DMS79 treated with DMSO at 0.1 percent for 48 hours (cell line): Measurements from ENCODE around the gene SLC16A8.

Source experiments
- DNase-seq: peaks from one replicate; lab custom pipeline; 2025; lab: John Stamatoyannopoulos, UW

The SLC16A8 gene

GRCh38 chr22:38111925-38112355, 28.0 kb upstream of the SLC16A8 start:
- no peak for DNase-seq

GRCh38 chr22:38110863-38111852, 27.2 kb upstream of the SLC16A8 start:
- no peak for DNase-seq

- DNase-seq: no peak
Observed at GRCh38 chr22:38110008-38110862, 26.3 kb upstream of the SLC16A8 start, which contains the start of gene BAIAP2L2. BAIAP2L2 (minus strand) TSS chr22:38110684; CDS start chr22:38110525, 159 bp downstream.

GRCh38 chr22:38109371-38110001, 25.5 kb upstream of the SLC16A8 start:
- DNase-seq: no peak

GRCh38 chr22:38108561-38109319, 24.8 kb upstream of the SLC16A8 start:
- no peak for DNase-seq

GRCh38 chr22:38107692-38108515, 23.9 kb upstream of the SLC16A8 start:
- no peak for DNase-seq

GRCh38 chr22:38106814-38107578, 23.0 kb upstream of the SLC16A8 start:
- no peak for DNase-seq

- no peak for DNase-seq
Observed at GRCh38 chr22:38104084-38104483, 20.1 kb upstream of the SLC16A8 start.

GRCh38 chr22:38103641-38104040, 19.7 kb upstream of the SLC16A8 start:
- DNase-seq: no peak

- no peak for DNase-seq
Observed at GRCh38 chr22:38098410-38099249, 14.6 kb upstream of the SLC16A8 start.

- DNase-seq: no peak
Observed at GRCh38 chr22:38097557-38098409, 13.8 kb upstream of the SLC16A8 start.

GRCh38 chr22:38097058-38097457, 13.1 kb upstream of the SLC16A8 start:
- DNase-seq: no peak

- no peak for DNase-seq
Observed at GRCh38 chr22:38089474-38089851, 5.5 kb upstream of the SLC16A8 start.

GRCh38 chr22:38088629-38089473, 4.9 kb upstream of the SLC16A8 start:
- no peak for DNase-seq

- DNase-seq: no peak
Observed at GRCh38 chr22:38087855-38088254, 3.9 kb upstream of the SLC16A8 start.

- DNase-seq: no peak
Observed at GRCh38 chr22:38086942-38087341, 3.0 kb upstream of the SLC16A8 start.
